ENCODE data around the gene COL4A2. TPM values are rescaled to one million over a fixed set of nuclear protein-coding genes. Genes with fewer than 3 reads are reported as not detected.
A peak's percentile ranks its signal among the peaks of the same experiment; 100 is the strongest.

The COL4A2 gene
- total RNA-seq, 4 donors from 2014 or later = 75.1 to 322 (median 115) TPM

- Histone ChIP-seq H3K4me3 (no peak overlapping the region), H3K27me3 (no peaks in the 10 kb centered on the region), H3K9me3 (no peaks in the 10 kb centered on the region), H3K36me3 (no peaks in the 10 kb centered on the region), H3K27ac (peak overlapping the region in 3 of 4 donors; percentile 76 to 82 (median 77)), H3K4me1 (peaks cover 47 to 88% (median 75%) of the 10 kb centered on the region in 4 donors)
- no peak for DNase-seq
- intact Hi-C loops (cut with DNase I; ENCODE audit: low total_unique reads) = no loop called here
- 84 to 93% methylated on average over 3 to 5 of the region's 5 CpGs for whole genome bisulfite sequencing, 2 donors (ENCODE audit: low coverage in 1 of 2)
- TF ChIP-seq POLR2A (IDR thresholded peaks at IDR 0.05) (no peak), CTCF (IDR thresholded peaks at IDR 0.05) (no peak)
- in situ Hi-C loops (cut with MboI; ENCODE audit: low pct_ligation_motif_present in 1 of 4, low pct_unique_long_range_greater_than_20kb in 1 of 4, low sequenced_read_pairs in 3 of 4) = no loop called here
Measured at GRCh38 chr13:110522721-110523120, 215.6 kb downstream of the COL4A2 start.

DNA sequence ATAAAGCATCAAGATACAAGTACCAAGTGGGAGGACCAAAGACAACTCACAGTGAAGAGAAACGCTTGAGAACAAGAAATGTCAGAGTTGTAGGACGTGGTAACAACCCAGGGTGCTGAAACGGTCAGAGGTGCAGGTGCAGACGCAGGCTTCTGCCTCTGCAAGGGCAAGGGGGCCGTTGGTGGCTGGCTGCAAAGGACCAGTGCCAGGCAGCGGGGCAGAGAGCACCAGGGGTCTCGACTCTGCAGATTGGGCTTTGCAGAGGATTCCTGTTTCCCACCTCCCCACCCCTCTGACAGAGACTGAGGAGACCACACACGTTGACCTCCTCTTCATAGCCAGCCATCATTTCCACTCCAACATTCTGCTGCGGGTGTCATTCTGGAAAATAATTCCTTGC lies 216.1 kb downstream of the COL4A2 start:
- no peaks in the 10 kb centered on the region for H3K36me3 ChIP-seq
- peak overlapping the region in 1 of 4 donors; percentile 77 for H3K27ac ChIP-seq
- no peak for DNase-seq
- H3K9me3 ChIP-seq = no peaks in the 10 kb centered on the region
- intact Hi-C loops (cut with DNase I; ENCODE audit: low total_unique reads) (no loop called here), in situ Hi-C loops (cut with MboI; ENCODE audit: low pct_ligation_motif_present in 1 of 4, low pct_unique_long_range_greater_than_20kb in 1 of 4, low sequenced_read_pairs in 3 of 4) (no loop called here)
- peaks cover 47 to 88% (median 75%) of the 10 kb centered on the region in 4 donors for H3K4me1 ChIP-seq
- no peak overlapping the region for H3K4me3 ChIP-seq
- WGBS, 2 donors (ENCODE audit: low coverage in 1 of 2) = 78 to 86% methylated on average over 4 to 9 of the region's 9 CpGs
- no peaks in the 10 kb centered on the region for H3K27me3 ChIP-seq
- no peak for TF ChIP-seq CTCF (IDR thresholded peaks at IDR 0.05)
- TF ChIP-seq POLR2A (IDR thresholded peaks at IDR 0.05) = no peak
- no peak for TF ChIP-seq EP300 (IDR thresholded peaks at IDR 0.05; ENCODE audit: low read depth)
- no peak for TF ChIP-seq POLR2AphosphoS5 (IDR thresholded peaks at IDR 0.05)

DNA sequence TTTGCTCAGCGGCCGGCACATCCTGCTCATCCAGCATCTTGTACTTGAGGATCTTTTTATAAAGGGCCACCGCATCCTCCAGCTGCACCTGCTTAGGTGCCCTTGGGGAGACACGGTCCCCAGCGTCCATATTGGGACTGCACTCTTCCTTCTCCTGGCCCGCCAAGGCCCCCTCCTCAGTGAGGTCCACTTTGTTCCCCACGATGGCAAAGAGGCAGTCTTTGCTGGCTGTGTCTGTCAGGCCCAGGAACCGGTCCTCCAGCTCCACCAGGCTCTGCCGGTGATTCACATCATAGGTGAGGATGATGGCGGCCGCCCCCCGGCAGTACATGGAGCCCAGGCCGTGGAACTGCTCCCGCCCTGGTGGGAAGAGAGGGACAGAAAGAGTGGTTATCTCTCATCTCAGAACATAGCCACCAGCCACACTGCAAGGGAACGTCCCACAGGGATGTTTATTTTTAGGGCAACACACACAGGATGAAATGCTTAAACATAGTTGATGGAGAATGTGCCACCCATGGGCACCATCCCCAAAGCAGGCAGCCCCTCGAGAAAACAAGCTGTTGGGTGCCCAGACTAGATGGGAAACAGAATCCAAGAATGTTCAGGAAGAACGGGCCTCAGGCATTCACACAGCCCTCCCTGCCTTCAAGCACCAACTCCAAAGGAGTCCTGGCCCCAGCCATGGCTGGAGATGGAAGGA lies 216.9 kb downstream of the COL4A2 start:
- Histone ChIP-seq H3K27me3 (no peaks in the 10 kb centered on the region), H3K36me3 (no peaks in the 10 kb centered on the region), H3K4me1 (peaks cover 47 to 87% (median 70%) of the 10 kb centered on the region in 4 donors), H3K27ac (peak overlapping the region; percentile 77 to 88 (median 84)), H3K4me3 (no peak overlapping the region), H3K9me3 (no peaks in the 10 kb centered on the region)
- WGBS, 2 donors (ENCODE audit: low coverage in 1 of 2) = 37 to 81% methylated on average over 2 to 17 of the region's 17 CpGs
- TF ChIP-seq POLR2AphosphoS5 (IDR thresholded peaks at IDR 0.05) (no peak), CTCF (IDR thresholded peaks at IDR 0.05) (no peak), POLR2A (IDR thresholded peaks at IDR 0.05) (no peak), EP300 (IDR thresholded peaks at IDR 0.05; ENCODE audit: low read depth) (no peak)
- in situ Hi-C loops (cut with MboI; ENCODE audit: low pct_ligation_motif_present in 1 of 4, low pct_unique_long_range_greater_than_20kb in 1 of 4, low sequenced_read_pairs in 3 of 4) (no loop called here), intact Hi-C loops (cut with DNase I; ENCODE audit: low total_unique reads) (no loop called here)
- no peak for DNase-seq

GRCh38 chr13:110524541-110525257 lies 217.6 kb downstream of the COL4A2 start:
- no peaks in the 10 kb centered on the region for H3K36me3 ChIP-seq
- intact Hi-C loops (cut with DNase I; ENCODE audit: low total_unique reads) = no loop called here
- H3K4me1 ChIP-seq = peaks cover 47 to 81% (median 70%) of the 10 kb centered on the region in 4 donors
- in situ Hi-C loops (cut with MboI; ENCODE audit: low pct_ligation_motif_present in 1 of 4, low pct_unique_long_range_greater_than_20kb in 1 of 4, low sequenced_read_pairs in 3 of 4) = no loop called here
- DNase-seq = peak; percentile 88
- no peaks in the 10 kb centered on the region for H3K9me3 ChIP-seq
- 61 to 70% methylated on average over 2 to 21 of the region's 21 CpGs for WGBS, 2 donors (ENCODE audit: low coverage in 1 of 2)
- peak overlapping the region in 1 of 4 donors; percentile 10 for H3K4me3 ChIP-seq
- no peaks in the 10 kb centered on the region for H3K27me3 ChIP-seq
- TF ChIP-seq POLR2A (IDR thresholded peaks at IDR 0.05) (peak; percentile 55), EP300 (IDR thresholded peaks at IDR 0.05; ENCODE audit: low read depth) (peak; percentile 16), POLR2AphosphoS5 (IDR thresholded peaks at IDR 0.05) (peak; percentile 59 to 80 (median 61)), CTCF (IDR thresholded peaks at IDR 0.05) (no peak)
- H3K27ac ChIP-seq = peak overlapping the region; percentile 77 to 88 (median 84)

All from transverse colon (tissue), 4 donors.